Gastroesophageal sphincter (tissue), 3 donors: ENCODE data around the gene ANKS1B.

Experiments
- EP300 ChIP-seq: sonication (generic); formaldehyde crosslinking; IDR thresholded peaks from one replicate; pipeline ENCODE4 v1.6.1; 2017; ENCODE audit warnings: antibody characterized with exemption, mild to moderate bottlenecking
- POLR2A ChIP-seq, 2 donors: fragments of 450-650 bp; IDR thresholded peaks; one replicate each; pipeline ENCODE4 v1.6.1; 2017; ENCODE audit warnings: antibody characterized with exemption in 2 of 2, mild to moderate bottlenecking in 2 of 2, moderate library complexity in 1 of 2
- POLR2AphosphoS5 ChIP-seq: sonication (generic); formaldehyde crosslinking; IDR thresholded peaks from one replicate; pipeline ENCODE4 v1.6.1; 2017; ENCODE audit warnings: antibody characterized with exemption
- TF ChIP-seq, protein P1 (sequence below), 4 experiments: fragments of 200-600 bp in 2 of 4; fragments of 450-650 bp in 2 of 4; sonication (generic) in 1 of 4; IDR thresholded peaks; one replicate each; pipeline ENCODE4 v1.5.1; 2017 to 2019; ENCODE audit warnings: antibody characterized with exemption in 4 of 4, mild to moderate bottlenecking in 2 of 4, moderate library complexity in 2 of 4

GRCh38 chr12:98788396-98788795 lies 1196.3 kb downstream of the ANKS1B start:
- TF ChIP-seq POLR2A (IDR thresholded peaks at IDR 0.05) (no peak), EP300 (no peak), POLR2AphosphoS5 (no peak)
- TF ChIP-seq, protein P1, sequence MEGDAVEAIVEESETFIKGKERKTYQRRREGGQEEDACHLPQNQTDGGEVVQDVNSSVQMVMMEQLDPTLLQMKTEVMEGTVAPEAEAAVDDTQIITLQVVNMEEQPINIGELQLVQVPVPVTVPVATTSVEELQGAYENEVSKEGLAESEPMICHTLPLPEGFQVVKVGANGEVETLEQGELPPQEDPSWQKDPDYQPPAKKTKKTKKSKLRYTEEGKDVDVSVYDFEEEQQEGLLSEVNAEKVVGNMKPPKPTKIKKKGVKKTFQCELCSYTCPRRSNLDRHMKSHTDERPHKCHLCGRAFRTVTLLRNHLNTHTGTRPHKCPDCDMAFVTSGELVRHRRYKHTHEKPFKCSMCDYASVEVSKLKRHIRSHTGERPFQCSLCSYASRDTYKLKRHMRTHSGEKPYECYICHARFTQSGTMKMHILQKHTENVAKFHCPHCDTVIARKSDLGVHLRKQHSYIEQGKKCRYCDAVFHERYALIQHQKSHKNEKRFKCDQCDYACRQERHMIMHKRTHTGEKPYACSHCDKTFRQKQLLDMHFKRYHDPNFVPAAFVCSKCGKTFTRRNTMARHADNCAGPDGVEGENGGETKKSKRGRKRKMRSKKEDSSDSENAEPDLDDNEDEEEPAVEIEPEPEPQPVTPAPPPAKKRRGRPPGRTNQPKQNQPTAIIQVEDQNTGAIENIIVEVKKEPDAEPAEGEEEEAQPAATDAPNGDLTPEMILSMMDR (IDR thresholded peaks at IDR 0.05), result no peak
